Neural progenitor cell (in vitro differentiated cells): Measurements from ENCODE around the gene ABCC8.

Experiments used
- EZH2 ChIP-seq: fragments of 200-600 bp; sonication (generic); IDR thresholded peaks from 2 replicates; pipeline ENCODE4 v1.6.1; 2017; ENCODE audit warnings: antibody characterized with exemption, mild to moderate bottlenecking, moderate library complexity
- EZH2phosphoT487 ChIP-seq: fragments of 200-600 bp; sonication (generic); IDR thresholded peaks from 2 replicates; pipeline ENCODE4 v1.6.1; 2017; ENCODE audit warnings: antibody characterized with exemption
- TF ChIP-seq, protein P1 (sequence below): fragments of 200-600 bp; sonication (generic); IDR thresholded peaks from 2 replicates; pipeline ENCODE4 v1.5.1; 2017; ENCODE audit warnings: antibody characterized with exemption, mild to moderate bottlenecking

DNA sequence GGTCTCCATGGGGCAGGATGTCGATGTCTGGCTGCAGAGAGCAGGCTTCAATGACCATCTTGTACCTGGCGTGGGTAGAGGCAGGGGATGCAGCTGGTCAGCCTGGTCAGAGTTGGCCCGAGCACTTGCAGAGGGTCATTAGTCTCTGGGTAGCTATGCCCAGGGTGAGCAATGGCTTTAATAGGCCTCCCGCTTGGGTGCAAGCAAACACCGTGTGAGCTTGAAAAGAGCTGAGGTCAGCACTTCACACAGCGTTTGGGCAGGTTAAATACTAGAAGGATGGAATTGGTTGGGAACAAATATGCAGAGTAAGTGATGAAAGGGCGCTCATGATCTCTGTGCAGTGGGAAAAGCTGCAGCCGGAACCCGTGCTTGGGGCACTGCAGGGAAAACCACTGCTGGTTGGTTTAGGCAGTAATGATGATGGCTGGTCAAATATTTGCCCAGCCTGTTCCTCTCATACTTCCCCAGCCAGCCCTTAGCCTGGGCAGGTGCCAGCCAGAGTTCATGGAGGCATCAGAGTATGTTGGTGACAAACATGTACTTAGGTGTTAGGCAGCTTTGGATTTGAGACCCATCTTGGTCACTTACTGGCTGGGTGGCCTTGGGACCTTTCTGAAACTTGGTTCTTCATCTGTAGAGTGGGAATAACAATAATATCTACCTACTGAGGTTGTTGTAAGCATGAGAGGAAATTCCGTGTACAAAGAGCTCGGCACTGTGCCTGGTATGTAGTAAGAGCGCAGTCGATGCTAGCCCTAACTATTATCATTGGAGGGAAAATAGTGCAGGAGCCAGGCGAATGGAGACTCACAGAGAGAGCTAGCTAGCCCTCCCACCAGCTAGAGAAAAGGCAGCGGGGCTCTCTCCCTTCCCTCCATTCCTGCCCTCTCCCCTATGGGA lies 63.0 kb downstream of the ABCC8 start:
- no peak for TF ChIP-seq EZH2
- TF ChIP-seq, protein P1, sequence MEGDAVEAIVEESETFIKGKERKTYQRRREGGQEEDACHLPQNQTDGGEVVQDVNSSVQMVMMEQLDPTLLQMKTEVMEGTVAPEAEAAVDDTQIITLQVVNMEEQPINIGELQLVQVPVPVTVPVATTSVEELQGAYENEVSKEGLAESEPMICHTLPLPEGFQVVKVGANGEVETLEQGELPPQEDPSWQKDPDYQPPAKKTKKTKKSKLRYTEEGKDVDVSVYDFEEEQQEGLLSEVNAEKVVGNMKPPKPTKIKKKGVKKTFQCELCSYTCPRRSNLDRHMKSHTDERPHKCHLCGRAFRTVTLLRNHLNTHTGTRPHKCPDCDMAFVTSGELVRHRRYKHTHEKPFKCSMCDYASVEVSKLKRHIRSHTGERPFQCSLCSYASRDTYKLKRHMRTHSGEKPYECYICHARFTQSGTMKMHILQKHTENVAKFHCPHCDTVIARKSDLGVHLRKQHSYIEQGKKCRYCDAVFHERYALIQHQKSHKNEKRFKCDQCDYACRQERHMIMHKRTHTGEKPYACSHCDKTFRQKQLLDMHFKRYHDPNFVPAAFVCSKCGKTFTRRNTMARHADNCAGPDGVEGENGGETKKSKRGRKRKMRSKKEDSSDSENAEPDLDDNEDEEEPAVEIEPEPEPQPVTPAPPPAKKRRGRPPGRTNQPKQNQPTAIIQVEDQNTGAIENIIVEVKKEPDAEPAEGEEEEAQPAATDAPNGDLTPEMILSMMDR: no peak
- no peak for TF ChIP-seq EZH2phosphoT487
